Right lobe of liver (tissue), 6 donors: ENCODE results near the gene DOCK1. TPM values are rescaled to one million over a fixed set of nuclear protein-coding genes. Genes with fewer than 3 reads are reported as not detected.

ENCODE experiments used
- ATAC-seq, 4 donors: fragments of 200-7000 bp; cut with Tn5 transposase; one replicate each; pipeline ENCODE4 v1.9.1; 2020; ENCODE audit warnings: mild to moderate bottlenecking in 4 of 4, moderate library complexity in 4 of 4
- DNase-seq, 3 donors: peaks; one replicate each; pipeline ENCODE4 v3.0.0-alpha.2; 2020
- H3K27ac ChIP-seq, 3 donors: fragments of 200-600 bp; one replicate each; pipeline ENCODE4 v1.8.0; 2022
- H3K27me3 ChIP-seq, 2 donors: fragments of 200-600 bp; one replicate each; pipeline ENCODE4 v1.8.0; 2022
- H3K36me3 ChIP-seq, 4 donors: fragments of 200-600 bp; sonication (generic) in 1 of 4; one replicate each; pipeline versions ENCODE4 v1.5.1 to v1.8.0; 2017 to 2022; ENCODE audit warnings: control low read depth in 1 of 4
- H3K4me1 ChIP-seq, 4 donors: fragments of 200-600 bp; sonication (generic) in 1 of 4; one replicate each; pipeline versions ENCODE4 v1.5.1 to v1.8.0; 2017 to 2022; ENCODE audit warnings: control low read depth in 1 of 4
- H3K4me3 ChIP-seq, 3 donors: fragments of 200-600 bp; one replicate each; pipeline ENCODE4 v1.8.0; 2022
- H3K9me3 ChIP-seq, 4 donors: fragments of 200-600 bp; sonication (generic) in 1 of 4; one replicate each; pipeline versions ENCODE4 v1.5.1 to v1.8.0; 2017 to 2022; ENCODE audit warnings: control low read depth in 1 of 4
- CTCF ChIP-seq, 4 donors: fragments of 200-600 bp in 3 of 4; fragments of 450-650 bp in 1 of 4; IDR thresholded peaks; one replicate each; pipeline versions ENCODE4 v1.5.1 to v1.8.0; 2016 to 2022; ENCODE audit warnings: antibody characterized with exemption in 4 of 4, mild to moderate bottlenecking in 2 of 4
- POLR2A ChIP-seq: fragments of 450-650 bp; IDR thresholded peaks from one replicate; pipeline ENCODE4 v1.6.1; 2017; ENCODE audit warnings: antibody characterized with exemption, mild to moderate bottlenecking
- WGBS: methylation state at CpG from one replicate; pipeline ENCODE4 v1.1.6; 2018; ENCODE audit warnings: low coverage, low lambda C conversion rate; ENCODE audit not compliant: insufficient coverage; ENCODE audit errors: missing lambda C conversion rate; 5-methylcytosine and 5-hydroxymethylcytosine counted together
- intact Hi-C, 2 donors: fragments of 100-400 bp; cut with DNase I; formaldehyde crosslinking; loops; one replicate each; pipeline versions ENCODE4 v1.11.2 to v1.14.1; 2022
- total RNA-seq, 6 experiments: library from RNA; depleted of rRNA in 2 of 6; stranded (reverse); fragments of >200 nt in 2 of 6; fragmentation: NEBNext Ultra II Directional in 3 of 6; extraction: Animal tissue kit (Norgen Biotek cat#: 25700) in 3 of 6; gene quantifications; one replicate each; pipeline versions ENCODE4 v1.1.0 to v1.2.4, GENCODE V29; 2016 to 2023
- donor health status: DM: no; HTN: yes; CAD: no.
- donor health status: DM: no; HTN: no; CAD: no.
- donor health status: DM: no; HTN: no; CAD: no.
- donor health status: DM: no; HTN: yes; CAD: no.
- donor health status: DM: no; HTN: yes; CAD: no.

DOCK1 gene
- total RNA-seq, 6 experiments from 2014 or later = 13.8 to 17.8 (median 14.6) TPM

- Histone ChIP-seq H3K9me3 (no peaks in the 10 kb centered on the region), H3K27ac (no peak overlapping the region), H3K4me1 (no peaks in the 10 kb centered on the region), H3K4me3 (no peak overlapping the region), H3K36me3 (peaks cover 0 to 9% (median 2%) of the 10 kb centered on the region in 4 donors), H3K27me3 (no peaks in the 10 kb centered on the region)
- no peak for DNase-seq
- no peak for TF ChIP-seq POLR2A
- no peak for TF ChIP-seq CTCF (IDR thresholded peaks at IDR 0.05)
- intact Hi-C loops = no loop called here
- ATAC-seq = no peak
Measured at GRCh38 chr10:127055263-127055662, 150.0 kb downstream of the DOCK1 start.

GRCh38 chr10:127059314-127059713 is 154.1 kb downstream of the DOCK1 start:
- no peak overlapping the region for H3K4me3 ChIP-seq
- H3K27me3 ChIP-seq = no peaks in the 10 kb centered on the region
- peaks cover 0 to 9% (median 0%) of the 10 kb centered on the region in 4 donors for H3K36me3 ChIP-seq
- TF ChIP-seq CTCF (IDR thresholded peaks at IDR 0.05) (no peak), POLR2A (no peak)
- H3K9me3 ChIP-seq = no peaks in the 10 kb centered on the region
- intact Hi-C loops = no loop called here
- ATAC-seq (no peak), DNase-seq (no peak)
- H3K4me1 ChIP-seq = no peaks in the 10 kb centered on the region
- H3K27ac ChIP-seq = no peak overlapping the region

- peaks cover 0 to 9% (median 1%) of the 10 kb centered on the region in 4 donors for H3K36me3 ChIP-seq
- intact Hi-C loops = no loop called here
- H3K4me1 ChIP-seq = no peaks in the 10 kb centered on the region
- 98% methylated on average over 9 of the region's 9 CpGs for WGBS
- H3K27ac ChIP-seq = no peak overlapping the region
- no peaks in the 10 kb centered on the region for H3K27me3 ChIP-seq
- TF ChIP-seq POLR2A (no peak), CTCF (IDR thresholded peaks at IDR 0.05) (no peak)
- no peaks in the 10 kb centered on the region for H3K9me3 ChIP-seq
- ATAC-seq (no peak), DNase-seq (no peak)
- no peak overlapping the region for H3K4me3 ChIP-seq
Measured at GRCh38 chr10:127063762-127064161, 158.5 kb downstream of the DOCK1 start.

- peaks cover 0 to 9% (median 3%) of the 10 kb centered on the region in 4 donors for H3K36me3 ChIP-seq
- WGBS = 95% methylated on average over 6 of the region's 14 CpGs
- intact Hi-C loops = no loop called here
- no peak overlapping the region for H3K4me3 ChIP-seq
- no peak for ATAC-seq
- no peak for TF ChIP-seq CTCF (IDR thresholded peaks at IDR 0.05)
- no peak for TF ChIP-seq POLR2A
- H3K27me3 ChIP-seq = no peaks in the 10 kb centered on the region
- no peak for DNase-seq
- H3K9me3 ChIP-seq = no peaks in the 10 kb centered on the region
- no peak overlapping the region for H3K27ac ChIP-seq
- no peaks in the 10 kb centered on the region for H3K4me1 ChIP-seq
Measured at GRCh38 chr10:127064474-127064873, 159.2 kb downstream of the DOCK1 start.

GRCh38 chr10:127067542-127068194 is 162.4 kb downstream of the DOCK1 start:
- DNase-seq (no peak), ATAC-seq (no peak)
- intact Hi-C loops = no loop called here
- peaks cover 0 to 6% (median 3%) of the 10 kb centered on the region in 4 donors for H3K36me3 ChIP-seq
- WGBS = 96% methylated on average over 4 of the region's 4 CpGs
- H3K4me3 ChIP-seq = no peak overlapping the region
- H3K9me3 ChIP-seq = no peaks in the 10 kb centered on the region
- no peaks in the 10 kb centered on the region for H3K4me1 ChIP-seq
- no peak overlapping the region for H3K27ac ChIP-seq
- no peaks in the 10 kb centered on the region for H3K27me3 ChIP-seq
- TF ChIP-seq POLR2A (no peak), CTCF (IDR thresholded peaks at IDR 0.05) (no peak)
